K562 (cell line): ENCODE measurements around the gene MYADML2. TPM values are rescaled to one million over a fixed set of nuclear protein-coding genes. Genes with fewer than 3 reads are reported as not detected.

Experiments
- ATAC-seq: fragments of 200-7000 bp; cut with Tn5 transposase; 3 replicates; pipeline ENCODE4 v1.9.1; 2020; ENCODE audit warnings: moderate library complexity
- BruUV-seq: library from RNA; stranded (reverse); fragments of 400-500 nt; replicated peaks from 2 replicates; lab custom pipeline; 2021; lab: Mats Ljungman, UMichigan
- CTCF ChIA-PET: fragments of 300-600 bp; formaldehyde crosslinking; extraction: SDS; loops from one replicate; lab custom pipeline; 2021; ENCODE audit warnings: low intra/inter-chr PET ratio; lab: Yijun Ruan, JAX
- POLR2A ChIA-PET: fragments of 300-600, 350-650 bp; sonication (Branson Sonifier 250); formaldehyde crosslinking; extraction: SDS; loops from one replicate; lab custom pipeline; 2021; ENCODE audit warnings: antibody characterized with exemption, inconsistent platforms; lab: Yijun Ruan, JAX
- DNase-seq, 4 experiments: peaks; one replicate each; pipeline versions ENCODE4 v3.0.0 to v3.0.0-alpha.2; 2011 to 2018; ENCODE audit warnings: low spot score in 3 of 4, mixed read lengths in 3 of 4; ENCODE audit errors: extremely low read depth in 1 of 4
- FAIRE-seq: peaks from 2 replicates; lab custom pipeline; 2011; peaks lifted over from hg19 to GRCh38; lab: Jason Lieb, UNC
- H2AFZ ChIP-seq: 2 replicates; pipeline ENCODE4 v1.6.0; 2011; ENCODE audit warnings: low read depth, low read length, control low read depth, inconsistent platforms
- H3K27ac ChIP-seq: fragments of 200-600 bp; 3 replicates; pipeline ENCODE4 v1.8.0; 2011; ENCODE audit warnings: low read depth, mild to moderate bottlenecking, control low read depth, inconsistent platforms, low read length, moderate library complexity, mixed read lengths; ENCODE audit errors: extremely low read depth
- H3K27me3 ChIP-seq, 2 experiments: fragments of 300-600 bp in 1 of 2; 2 replicates in 1 of 2; 3 replicates in 1 of 2; pipeline versions ENCODE4 v1.6.0 to v1.8.0; 2011; ENCODE audit warnings: inconsistent platforms in 2 of 2, low read length in 2 of 2, mild to moderate bottlenecking in 1 of 2, mixed read lengths in 1 of 2, moderate library complexity in 1 of 2; ENCODE audit not compliant: control insufficient read depth in 2 of 2, insufficient read depth in 2 of 2
- H3K36me3 ChIP-seq: fragments of 300-600 bp; 3 replicates; pipeline ENCODE4 v1.8.0; 2011; ENCODE audit warnings: mild to moderate bottlenecking, low read length, inconsistent platforms; ENCODE audit not compliant: control insufficient read depth, insufficient read depth
- H3K4me1 ChIP-seq, 2 experiments: fragments of 200-600 bp in 1 of 2; replicated peaks in 1 of 2; 2 replicates in 1 of 2; 3 replicates in 1 of 2; pipeline versions ENCODE4 v1.5.1 to v1.8.0; 2011; ENCODE audit warnings: inconsistent platforms in 2 of 2, low read length in 2 of 2, mild to moderate bottlenecking in 1 of 2, mixed read lengths in 1 of 2, moderate library complexity in 1 of 2; ENCODE audit not compliant: control insufficient read depth in 2 of 2, insufficient read depth in 2 of 2
- H3K4me2 ChIP-seq: 2 replicates; pipeline ENCODE4 v1.6.1; 2011; ENCODE audit warnings: low read length, control low read depth, inconsistent platforms, mixed read lengths; ENCODE audit not compliant: insufficient read depth
- H3K4me3 ChIP-seq: fragments of 200-600 bp; sonication (generic), shearing (Covaris generic); 2 replicates; pipeline ENCODE4 v1.5.1; 2016; ENCODE audit warnings: control low read depth, inconsistent platforms
- H3K79me2 ChIP-seq: fragments of 200-600 bp; 3 replicates; pipeline ENCODE4 v1.8.0; 2011; ENCODE audit warnings: low read length, inconsistent platforms; ENCODE audit not compliant: control insufficient read depth, insufficient read depth
- H3K9ac ChIP-seq, 2 experiments: 2 replicates each; pipeline versions ENCODE4 v1.6.0 to v1.6.1; 2011; ENCODE audit warnings: low read depth in 2 of 2, low read length in 2 of 2, control low read depth in 1 of 2, inconsistent platforms in 1 of 2, mild to moderate bottlenecking in 1 of 2, mixed read lengths in 1 of 2; ENCODE audit not compliant: insufficient read depth in 1 of 2
- H3K9me1 ChIP-seq: one replicate; pipeline ENCODE4 v1.6.0; 2011; ENCODE audit warnings: inconsistent platforms, mild to moderate bottlenecking, low read length, moderate library complexity; ENCODE audit not compliant: control insufficient read depth, insufficient read depth
- H3K9me3 ChIP-seq: replicated peaks from 2 replicates; pipeline ENCODE4 v1.5.1; 2011; ENCODE audit warnings: low read depth, low read length, inconsistent platforms; ENCODE audit not compliant: control insufficient read depth, insufficient read depth
- H4K20me1 ChIP-seq: replicated peaks from 2 replicates; pipeline ENCODE4 v1.6.1; 2011; ENCODE audit warnings: low read length, inconsistent platforms, mixed read lengths; ENCODE audit not compliant: control insufficient read depth, insufficient read depth
- BRD4 ChIP-seq: fragments of 200-600 bp; sonication (generic); IDR thresholded peaks from 2 replicates; pipeline ENCODE4 v1.6.1; 2017; ENCODE audit warnings: inconsistent platforms
- CBX5 ChIP-seq: IDR thresholded peaks from 2 replicates; pipeline ENCODE4 v1.6.1; 2014; ENCODE audit warnings: low read depth, borderline replicate concordance
- ELF2 ChIP-seq: fragments of 250-450 bp; sonication (Bioruptor Pico); IDR thresholded peaks from 2 replicates; pipeline ENCODE4 v1.5.0; 2021; ENCODE audit warnings: mild to moderate bottlenecking
- ESRRA ChIP-seq: fragments of 450-650 bp; IDR thresholded peaks from 2 replicates; pipeline ENCODE4 v1.6.1; 2014; ENCODE audit warnings: low read depth, mild to moderate bottlenecking, moderate library complexity, borderline replicate concordance
- ETV1 ChIP-seq: fragments of 450-650 bp; conservative IDR thresholded peaks from 2 replicates; pipeline ENCODE4 v1.6.1; 2016; ENCODE audit warnings: missing genetic modification characterization, control low read depth, low read depth, missing compliant biosample characterization
- HMGN3 ChIP-seq: IDR thresholded peaks from 2 replicates; pipeline ENCODE4 v1.6.1; 2011; ENCODE audit warnings: borderline replicate concordance, low read depth, mild to moderate bottlenecking, mixed read lengths, low read length; ENCODE audit not compliant: insufficient read length; ENCODE audit errors: extremely low read depth
- KAT2B ChIP-seq: IDR thresholded peaks from one replicate; pipeline ENCODE4 v1.6.1; 2012; ENCODE audit warnings: low read depth, mild to moderate bottlenecking, control low read depth, inconsistent platforms, low read length, moderate library complexity
- MCM7 ChIP-seq, 2 experiments: fragments of 450-650 bp; IDR thresholded peaks; 2 replicates each; pipeline ENCODE4 v1.6.1; 2016 to 2018
- MIER1 ChIP-seq: fragments of 450-650 bp; IDR thresholded peaks from 2 replicates; pipeline ENCODE4 v1.6.1; 2016; ENCODE audit warnings: antibody characterized with exemption, mild to moderate bottlenecking, low read depth
- PML ChIP-seq: IDR thresholded peaks from 2 replicates; pipeline ENCODE4 v1.6.1; 2012; ENCODE audit warnings: low read length, inconsistent platforms
- POLR2G ChIP-seq: fragments of 200-400 bp; formaldehyde crosslinking; IDR thresholded peaks from 2 replicates; pipeline ENCODE4 v1.6.1; 2017; ENCODE audit warnings: low read depth, mild to moderate bottlenecking, antibody characterized with exemption, low read length, moderate library complexity
- PTTG1 ChIP-seq: fragments of 450-650 bp; IDR thresholded peaks from 2 replicates; pipeline ENCODE4 v1.6.1; 2016; ENCODE audit warnings: low read depth, mild to moderate bottlenecking, missing genetic modification characterization, missing compliant biosample characterization
- PURB ChIP-seq: sonication (generic); formaldehyde crosslinking; IDR thresholded peaks from 2 replicates; pipeline ENCODE4 v1.9.0; 2021; ENCODE audit warnings: low read depth, mild to moderate bottlenecking, missing genetic modification reagents
- RBFOX2 ChIP-seq: fragments of 200-400 bp; formaldehyde crosslinking; IDR thresholded peaks from 2 replicates; pipeline ENCODE4 v1.6.1; 2017; ENCODE audit warnings: low read depth, mild to moderate bottlenecking, low read length, moderate library complexity
- RBM14 ChIP-seq: fragments of 200-400 bp; formaldehyde crosslinking; IDR thresholded peaks from 2 replicates; pipeline ENCODE4 v1.6.1; 2018; ENCODE audit warnings: low read depth, mild to moderate bottlenecking, low read length, moderate library complexity, borderline replicate concordance; ENCODE audit not compliant: insufficient read depth
- SIN3B ChIP-seq: fragments of 450-650 bp; IDR thresholded peaks from 2 replicates; pipeline ENCODE4 v1.6.1; 2017; ENCODE audit warnings: low read depth, mild to moderate bottlenecking, moderate library complexity
- TAF1 ChIP-seq: IDR thresholded peaks from 2 replicates; pipeline ENCODE4 v1.6.1; 2011; ENCODE audit warnings: mild to moderate bottlenecking, low read length, moderate library complexity; ENCODE audit not compliant: insufficient read depth, control insufficient read depth, severe bottlenecking; ENCODE audit errors: extremely low read depth
- ZSCAN32 ChIP-seq: fragments of 450-650 bp; formaldehyde crosslinking; IDR thresholded peaks from 2 replicates; pipeline ENCODE4 v1.4.0; 2020; ENCODE audit warnings: mild to moderate bottlenecking, moderate library complexity
- ZZZ3 ChIP-seq: fragments of 450-650 bp; IDR thresholded peaks from 2 replicates; pipeline ENCODE4 v1.6.1; 2016; ENCODE audit warnings: antibody characterized with exemption, mild to moderate bottlenecking, moderate library complexity
- WGBS: fragments of 100-300 bp; shearing (Covaris generic); methylation state at CpG from one replicate; pipeline ENCODE4 v1.1.6; 2016; ENCODE audit warnings: low coverage, mixed read lengths; ENCODE audit not compliant: insufficient coverage; ENCODE audit errors: missing lambda C conversion rate; 5-methylcytosine and 5-hydroxymethylcytosine counted together
- in situ Hi-C: fragments of 300-500 bp; cut with MboI; formaldehyde crosslinking; loops from 4 replicates; pipeline ENCODE4 v1.15.0; 2018; ENCODE audit warnings: inconsistent platforms, mixed read lengths
- intact Hi-C: fragments of 100-400 bp; cut with micrococcal nuclease; formaldehyde crosslinking; loops from 2 replicates; pipeline ENCODE4 v1.14.2; 2022
- polyA plus RNA-seq, 8 experiments: library from polyadenylated mRNA; depleted of rRNA in 4 of 8; stranded (reverse) in 5 of 8; unstranded in 3 of 8; fragments of >200 nt; fragmentation: Nextera tagmentation in 2 of 8; fragmentation: Illumina TruSeq in 1 of 8; extraction: Ambion mirVana in 2 of 8; extraction: Trizol in 1 of 8; gene quantifications; 2 replicates each; pipeline versions ENCODE4 v1.2.1 to v1.2.3, GENCODE V29; 2011 to 2014; ENCODE audit warnings: inconsistent platforms in 1 of 8, missing spikeins in 1 of 8
- total RNA-seq, 7 experiments: library from RNA; depleted of rRNA in 6 of 7; stranded (reverse); fragments of >200 nt in 6 of 7; fragmentation: Illumina TruSeq in 2 of 7; extraction: Trizol in 2 of 7; gene quantifications; 2 replicates each; pipeline versions ENCODE4 v1.2.1 to v1.2.3, GENCODE V29; 2011 to 2021; ENCODE audit warnings: low replicate concordance in 1 of 7
- TF ChIP-seq, protein P1 (sequence below): fragments of 450-650 bp; IDR thresholded peaks from 2 replicates; pipeline ENCODE4 v1.6.1; 2016; ENCODE audit warnings: mild to moderate bottlenecking
- TF ChIP-seq, protein P2 (sequence below): sonication (generic); formaldehyde crosslinking; IDR thresholded peaks from 2 replicates; pipeline ENCODE4 v1.8.0; 2022; ENCODE audit warnings: mild to moderate bottlenecking, missing genetic modification reagents

MYADML2 gene
- total and polyA plus RNA-seq, 9 of the 15 experiments (the other 6 are each of a cell fraction or from before 2014, with no cell fraction given) = not detected

DNA sequence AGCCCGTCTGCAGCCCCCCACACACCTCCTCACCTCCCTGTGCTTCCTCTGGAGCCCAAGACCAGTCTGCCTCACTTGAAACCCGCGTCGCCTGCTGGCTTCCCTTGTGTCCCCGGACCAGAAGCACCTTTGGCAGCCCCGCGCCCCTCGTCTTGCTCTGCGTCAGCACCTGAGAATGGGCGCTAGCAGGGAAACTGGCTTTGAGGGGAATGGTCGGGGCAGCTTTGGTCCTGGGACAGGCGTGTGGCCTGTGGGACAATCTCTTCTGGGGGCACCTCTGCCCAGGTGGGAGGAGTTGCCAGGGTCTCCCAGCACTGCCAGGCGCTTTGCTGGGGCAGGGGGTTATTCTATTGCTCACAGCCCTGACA lies 15.9 kb downstream of the MYADML2 start:
- H2AFZ ChIP-seq = no peak overlapping the region
- no peaks in the 10 kb centered on the region for H3K9me3 ChIP-seq
- in situ Hi-C loops (no loop called here), intact Hi-C loops (no loop called here)
- WGBS = 77% methylated on average over 11 of the region's 13 CpGs
- peaks cover 10% of the 10 kb centered on the region for H4K20me1 ChIP-seq
- no peak overlapping the region for H3K27ac ChIP-seq
- DNase-seq = no peak
- FAIRE-seq = no peak
- H3K79me2 ChIP-seq = peaks cover 44% of the 10 kb centered on the region
- peaks cover 36 to 96% of the 10 kb centered on the region in 2 experiments for H3K4me1 ChIP-seq
- BruUV-seq = no TSS peak
- H3K9me1 ChIP-seq = peaks cover 13% of the 10 kb centered on the region
- ChIA-PET CTCF (no interaction called here), POLR2A (interaction anchor here (0.6 to 2.3 kb wide), 3 partner anchors 15 to 227 kb away, joined by 3 to 7 read pairs (median 3); no protein-coding TSS in a partner anchor)
- H3K27me3 ChIP-seq = no peaks in the 10 kb centered on the region
- peak overlapping the region in 1 of 2 experiments; percentile 19; a peak in 1 of 4 replicates for H3K9ac ChIP-seq
- ATAC-seq = no peak
- no peak overlapping the region for H3K4me3 ChIP-seq
- H3K4me2 ChIP-seq = no peak overlapping the region
- TF ChIP-seq RBFOX2 (0 out of 2 replicates have a peak, but pooled peaks have one; percentile 33), ELF2 (CRISPR knock-in tag) (no peak), KAT2B (no peak), ZSCAN32 (CRISPR knock-in tag) (no peak), PML (no peak), SIN3B (no peak), TAF1 (no peak), PURB (CRISPR knock-in tag) (no peak), MCM7 (IDR thresholded peaks at IDR 0.05) (no peak), ESRRA (no peak), BRD4 (no peak), MIER1 (no peak), HMGN3 (peak; percentile 2), ETV1 (tag) (no peak), RBM14 (0 out of 2 replicates have a peak, but pooled peaks have one; percentile 15), PTTG1 (tag) (no peak), POLR2G (peak; percentile 86), ZZZ3 (no peak), CBX5 (no peak)
- TF ChIP-seq, protein P1, sequence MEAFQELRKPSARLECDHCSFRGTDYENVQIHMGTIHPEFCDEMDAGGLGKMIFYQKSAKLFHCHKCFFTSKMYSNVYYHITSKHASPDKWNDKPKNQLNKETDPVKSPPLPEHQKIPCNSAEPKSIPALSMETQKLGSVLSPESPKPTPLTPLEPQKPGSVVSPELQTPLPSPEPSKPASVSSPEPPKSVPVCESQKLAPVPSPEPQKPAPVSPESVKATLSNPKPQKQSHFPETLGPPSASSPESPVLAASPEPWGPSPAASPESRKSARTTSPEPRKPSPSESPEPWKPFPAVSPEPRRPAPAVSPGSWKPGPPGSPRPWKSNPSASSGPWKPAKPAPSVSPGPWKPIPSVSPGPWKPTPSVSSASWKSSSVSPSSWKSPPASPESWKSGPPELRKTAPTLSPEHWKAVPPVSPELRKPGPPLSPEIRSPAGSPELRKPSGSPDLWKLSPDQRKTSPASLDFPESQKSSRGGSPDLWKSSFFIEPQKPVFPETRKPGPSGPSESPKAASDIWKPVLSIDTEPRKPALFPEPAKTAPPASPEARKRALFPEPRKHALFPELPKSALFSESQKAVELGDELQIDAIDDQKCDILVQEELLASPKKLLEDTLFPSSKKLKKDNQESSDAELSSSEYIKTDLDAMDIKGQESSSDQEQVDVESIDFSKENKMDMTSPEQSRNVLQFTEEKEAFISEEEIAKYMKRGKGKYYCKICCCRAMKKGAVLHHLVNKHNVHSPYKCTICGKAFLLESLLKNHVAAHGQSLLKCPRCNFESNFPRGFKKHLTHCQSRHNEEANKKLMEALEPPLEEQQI = no peak
- TF ChIP-seq, protein P2, sequence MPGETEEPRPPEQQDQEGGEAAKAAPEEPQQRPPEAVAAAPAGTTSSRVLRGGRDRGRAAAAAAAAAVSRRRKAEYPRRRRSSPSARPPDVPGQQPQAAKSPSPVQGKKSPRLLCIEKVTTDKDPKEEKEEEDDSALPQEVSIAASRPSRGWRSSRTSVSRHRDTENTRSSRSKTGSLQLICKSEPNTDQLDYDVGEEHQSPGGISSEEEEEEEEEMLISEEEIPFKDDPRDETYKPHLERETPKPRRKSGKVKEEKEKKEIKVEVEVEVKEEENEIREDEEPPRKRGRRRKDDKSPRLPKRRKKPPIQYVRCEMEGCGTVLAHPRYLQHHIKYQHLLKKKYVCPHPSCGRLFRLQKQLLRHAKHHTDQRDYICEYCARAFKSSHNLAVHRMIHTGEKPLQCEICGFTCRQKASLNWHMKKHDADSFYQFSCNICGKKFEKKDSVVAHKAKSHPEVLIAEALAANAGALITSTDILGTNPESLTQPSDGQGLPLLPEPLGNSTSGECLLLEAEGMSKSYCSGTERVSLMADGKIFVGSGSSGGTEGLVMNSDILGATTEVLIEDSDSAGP (CRISPR knock-in tag) = no peak
- H3K36me3 ChIP-seq = peaks cover 36% of the 10 kb centered on the region; the same call in 2 of the 3 replicates
